IMR-90 (cell line): Measurements from ENCODE around the gene SIGLEC12. TPM values are rescaled to one million over a fixed set of nuclear protein-coding genes. Genes with fewer than 3 reads are reported as not detected.

Source experiments
- ATAC-seq: fragments of 200-7000 bp; cut with Tn5 transposase; 2 replicates; pipeline ENCODE4 v1.9.1; 2020; ENCODE audit warnings: low read depth, mild to moderate bottlenecking, moderate library complexity
- BruUV-seq: library from RNA; stranded (reverse); fragments of 400-500 nt; replicated peaks from 2 replicates; lab custom pipeline; 2021; lab: Mats Ljungman, UMichigan
- CTCF ChIA-PET: fragments of 300-600 bp; formaldehyde crosslinking; extraction: SDS; loops from one replicate; lab custom pipeline; 2021; ENCODE audit warnings: antibody characterized with exemption; lab: Yijun Ruan, JAX
- POLR2A ChIA-PET: fragments of 300-600 bp; sonication (Branson Sonifier 250); formaldehyde crosslinking; loops from one replicate; lab custom pipeline; 2022; ENCODE audit warnings: antibody characterized with exemption; ENCODE audit not compliant: unreplicated experiment; lab: Charles Lee
- DNase-seq: peaks from one replicate; pipeline ENCODE4 v3.0.0; 2013
- H2AFZ ChIP-seq: replicated peaks from 2 replicates; pipeline ENCODE3; 2013; ENCODE audit warnings: low read length, mild to moderate bottlenecking; ENCODE audit not compliant: poor library complexity
- H2AK5ac ChIP-seq: 2 replicates; pipeline ENCODE4 v1.6.1; 2013; ENCODE audit warnings: low read depth, low read length, inconsistent platforms
- H2AK9ac ChIP-seq: replicated peaks from 2 replicates; pipeline ENCODE3; 2013; ENCODE audit warnings: mild to moderate bottlenecking, low read depth, low read length, moderate library complexity; ENCODE audit not compliant: poor library complexity
- H2BK120ac ChIP-seq: 2 replicates; pipeline ENCODE4 v1.6.1; 2013; ENCODE audit warnings: low read depth, low read length, inconsistent platforms
- H2BK15ac ChIP-seq: 3 replicates; pipeline ENCODE4 v1.6.1; 2013; ENCODE audit warnings: low read depth, low read length, inconsistent platforms
- H2BK20ac ChIP-seq: 2 replicates; pipeline ENCODE4 v1.6.1; 2013; ENCODE audit warnings: low read depth, mild to moderate bottlenecking, inconsistent platforms, low read length, moderate library complexity
- H2BK5ac ChIP-seq: 2 replicates; pipeline ENCODE4 v1.6.1; 2013; ENCODE audit warnings: mild to moderate bottlenecking, low read depth, low read length, inconsistent platforms; ENCODE audit not compliant: poor library complexity, severe bottlenecking
- H3K14ac ChIP-seq: replicated peaks from 2 replicates; pipeline ENCODE4 v1.6.1; 2013; ENCODE audit warnings: low read depth, low read length, inconsistent platforms
- H3K18ac ChIP-seq: 2 replicates; pipeline ENCODE4 v1.6.1; 2013; ENCODE audit warnings: low read depth, low read length, control low read depth
- H3K23ac ChIP-seq: 2 replicates; pipeline ENCODE4 v1.6.1; 2013; ENCODE audit warnings: low read depth, low read length, inconsistent platforms
- H3K27ac ChIP-seq: 2 replicates; pipeline ENCODE4 v1.5.1; 2013; ENCODE audit warnings: mild to moderate bottlenecking, control low read depth, low read length; ENCODE audit not compliant: insufficient read depth
- H3K27me3 ChIP-seq: 2 replicates; pipeline ENCODE4 v1.6.1; 2013; ENCODE audit warnings: low read length; ENCODE audit not compliant: control insufficient read depth, insufficient read depth
- H3K36me3 ChIP-seq: 2 replicates; pipeline ENCODE4 v1.6.1; 2013; ENCODE audit warnings: low read length, mixed read lengths; ENCODE audit not compliant: control insufficient read depth, insufficient read depth
- H3K4ac ChIP-seq: 2 replicates; pipeline ENCODE4 v1.6.1; 2013; ENCODE audit warnings: low read depth, low read length, inconsistent platforms
- H3K4me1 ChIP-seq: 2 replicates; pipeline ENCODE4 v1.6.1; 2013; ENCODE audit warnings: low read length, mixed read lengths; ENCODE audit not compliant: control insufficient read depth, insufficient read depth
- H3K4me2 ChIP-seq: 2 replicates; pipeline ENCODE4 v1.6.1; 2013; ENCODE audit warnings: low read depth, mild to moderate bottlenecking, control low read depth, low read length, moderate library complexity
- H3K4me3 ChIP-seq: 2 replicates; pipeline ENCODE4 v1.5.1; 2013; ENCODE audit warnings: low read depth, mild to moderate bottlenecking, control low read depth, low read length, moderate library complexity; ENCODE audit not compliant: insufficient read depth
- H3K56ac ChIP-seq: 2 replicates; pipeline ENCODE4 v1.6.1; 2013; ENCODE audit warnings: low read length, inconsistent platforms; ENCODE audit not compliant: insufficient read depth; ENCODE audit errors: extremely low read depth
- H3K79me1 ChIP-seq, 2 experiments: 2 replicates each; pipeline ENCODE4 v1.6.1; 2013; ENCODE audit warnings: low read length in 2 of 2, inconsistent platforms in 1 of 2, low read depth in 1 of 2
- H3K9ac ChIP-seq: 2 replicates; pipeline ENCODE4 v1.6.1; 2013; ENCODE audit warnings: low read depth, low read length, control low read depth
- H3K9me1 ChIP-seq: 2 replicates; pipeline ENCODE4 v1.6.1; 2013; ENCODE audit warnings: low read length, inconsistent platforms; ENCODE audit not compliant: insufficient read depth
- H3K9me3 ChIP-seq: 2 replicates; pipeline ENCODE4 v1.6.1; 2013; ENCODE audit warnings: low read length; ENCODE audit not compliant: control insufficient read depth, insufficient read depth
- H4K20me1 ChIP-seq: 2 replicates; pipeline ENCODE4 v1.6.1; 2013; ENCODE audit warnings: low read length, inconsistent platforms; ENCODE audit not compliant: insufficient read depth
- H4K5ac ChIP-seq: 2 replicates; pipeline ENCODE4 v1.6.1; 2013; ENCODE audit warnings: mild to moderate bottlenecking, low read depth, low read length, control low read depth
- H4K8ac ChIP-seq, 2 experiments: 2 replicates each; pipeline ENCODE4 v1.6.1; 2013; ENCODE audit warnings: low read depth in 2 of 2, low read length in 2 of 2, control low read depth in 1 of 2, inconsistent platforms in 1 of 2
- H4K91ac ChIP-seq: 2 replicates; pipeline ENCODE4 v1.6.1; 2013; ENCODE audit warnings: low read depth, low read length, inconsistent platforms; ENCODE audit not compliant: insufficient read depth
- BHLHE40 ChIP-seq: fragments of 150-350 bp; IDR thresholded peaks from 2 replicates; pipeline ENCODE4 v1.6.1; 2016; ENCODE audit warnings: mild to moderate bottlenecking, low read depth, low read length
- CEBPB ChIP-seq: IDR thresholded peaks from 2 replicates; pipeline ENCODE4 v1.6.1; 2012; ENCODE audit warnings: low read depth, low read length, improper control_type of control experiment
- CHD1 ChIP-seq: IDR thresholded peaks from 2 replicates; pipeline ENCODE4 v1.6.1; 2012; ENCODE audit warnings: low read depth, low read length, improper control_type of control experiment
- FOS ChIP-seq: fragments of 150-350 bp; IDR thresholded peaks from 2 replicates; pipeline ENCODE4 v1.6.1; 2016; ENCODE audit warnings: low read depth, low read length
- MAFK ChIP-seq: IDR thresholded peaks from 2 replicates; pipeline ENCODE4 v1.6.1; 2012; ENCODE audit warnings: low read depth, low read length, improper control_type of control experiment
- MAZ ChIP-seq: IDR thresholded peaks from 2 replicates; pipeline ENCODE4 v1.6.1; 2012; ENCODE audit warnings: low read depth, mild to moderate bottlenecking, low read length, improper control_type of control experiment, moderate library complexity, borderline replicate concordance
- MXI1 ChIP-seq: IDR thresholded peaks from 2 replicates; pipeline ENCODE4 v1.6.1; 2012; ENCODE audit warnings: low read depth, mild to moderate bottlenecking, low read length, moderate library complexity, borderline replicate concordance
- NFE2L2 ChIP-seq: fragments of 150-350 bp; IDR thresholded peaks from 2 replicates; pipeline ENCODE4 v1.6.1; 2016; ENCODE audit warnings: low read depth, mild to moderate bottlenecking, low read length
- POLR2A ChIP-seq: IDR thresholded peaks from 2 replicates; pipeline ENCODE4 v1.6.1; 2012; ENCODE audit warnings: mild to moderate bottlenecking, low read depth, low read length
- RAD21 ChIP-seq: IDR thresholded peaks from 2 replicates; pipeline ENCODE4 v1.6.1; 2012; ENCODE audit warnings: low read length, improper control_type of control experiment
- RCOR1 ChIP-seq: IDR thresholded peaks from 2 replicates; pipeline ENCODE4 v1.6.1; 2012; ENCODE audit warnings: mild to moderate bottlenecking, low read length, improper control_type of control experiment; ENCODE audit not compliant: insufficient replicate concordance
- RFX5 ChIP-seq: IDR thresholded peaks from 2 replicates; pipeline ENCODE4 v1.8.0; 2012; ENCODE audit warnings: low read depth, mild to moderate bottlenecking, low read length, moderate library complexity
- SMC3 ChIP-seq: fragments of 150-350 bp; IDR thresholded peaks from 2 replicates; pipeline ENCODE4 v1.6.1; 2016; ENCODE audit warnings: low read depth, mild to moderate bottlenecking, antibody characterized with exemption, low read length, moderate library complexity
- WGBS, 2 experiments: methylation state at CpG; one replicate each; pipeline versions ENCODE4 v1.1.5 to v1.1.7; 2013; ENCODE audit warnings: missing lambda C conversion rate in 2 of 2; ENCODE audit not compliant: insufficient read length in 1 of 2; ENCODE audit errors: extremely low coverage in 2 of 2; 5-methylcytosine and 5-hydroxymethylcytosine counted together
- dilution Hi-C: fragments of 300-500 bp; cut with HindIII; formaldehyde crosslinking; loops from one replicate; pipeline ENCODE4 v1.14.3; 2018; ENCODE audit warnings: low sequenced_read_pairs; ENCODE audit not compliant: unreplicated experiment
- in situ Hi-C: fragments of 300-500 bp; cut with MboI; formaldehyde crosslinking; loops from 3 replicates; pipeline ENCODE4 v1.14.3; 2019; ENCODE audit warnings: low sequenced_read_pairs, inconsistent platforms, mixed read lengths
- intact Hi-C: fragments of 100-400 bp; cut with micrococcal nuclease; formaldehyde crosslinking; loops from 2 replicates; pipeline ENCODE4 v1.10.0; 2022
- polyA plus RNA-seq, 3 experiments: library from polyadenylated mRNA; depleted of rRNA; stranded (reverse); fragments of >200 nt; gene quantifications; 2 replicates each; pipeline ENCODE4 v1.2.3, GENCODE V29; 2012; ENCODE audit warnings: low replicate concordance in 1 of 3
- total RNA-seq: library from RNA; depleted of rRNA; stranded (reverse); fragments of >200 nt; gene quantifications from 2 replicates; pipeline ENCODE4 v1.2.3, GENCODE V29; 2012
- TF ChIP-seq, protein P1 (sequence below): conservative IDR thresholded peaks from 2 replicates; pipeline ENCODE4 v1.5.1; 2012; ENCODE audit warnings: mild to moderate bottlenecking, low read depth, low read length, improper control_type of control experiment
- TF ChIP-seq, protein P2 (sequence below): fragments of 150-350 bp; IDR thresholded peaks from 2 replicates; pipeline ENCODE4 v1.6.1; 2017; ENCODE audit warnings: mild to moderate bottlenecking, antibody characterized with exemption, low read length, low read depth
- TF ChIP-seq, protein P3 (sequence below): fragments of 150-350 bp; IDR thresholded peaks from 2 replicates; pipeline ENCODE4 v1.6.1; 2016; ENCODE audit warnings: low read depth, mild to moderate bottlenecking, low read length, moderate library complexity, borderline replicate concordance

SIGLEC12 gene
- total and polyA plus RNA-seq, 2 of the 4 experiments (the other 2 are of a cell fraction) = not detected

DNA sequence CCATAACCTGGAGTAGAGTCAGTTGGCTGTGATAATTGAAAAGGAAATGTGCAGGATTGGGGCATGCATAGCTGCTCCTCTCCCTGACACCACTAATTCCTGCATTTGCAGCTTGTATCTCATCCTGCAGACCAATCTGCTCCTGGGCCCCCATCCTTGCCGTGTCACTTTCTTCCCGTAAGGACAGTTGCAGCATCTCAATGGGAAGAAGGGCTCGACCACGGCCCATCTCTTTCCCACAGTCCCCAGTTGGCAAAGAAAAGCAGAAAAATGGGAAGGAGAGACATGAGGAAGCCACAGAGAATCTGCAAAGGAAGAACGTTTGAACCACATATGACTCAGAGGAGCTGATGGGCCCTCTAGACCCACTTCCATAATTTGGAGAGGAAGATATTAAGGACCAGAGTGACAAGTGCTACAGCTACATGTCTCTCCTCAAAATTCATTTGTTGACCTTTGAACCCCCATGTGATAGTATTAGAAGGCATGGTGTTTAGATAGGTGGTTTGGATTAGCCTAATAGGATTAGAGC lies 1.8 kb upstream of the SIGLEC12 start:
- dilution Hi-C loops = no loop called here
- no peak overlapping the region for H3K56ac ChIP-seq
- no peak overlapping the region for H2BK15ac ChIP-seq
- in situ Hi-C loops = no loop called here
- no peak overlapping the region for H3K9ac ChIP-seq
- DNase-seq (no peak), ATAC-seq (no peak)
- H2AK9ac ChIP-seq = no peak overlapping the region
- no peaks in the 10 kb centered on the region for H3K36me3 ChIP-seq
- H3K9me1 ChIP-seq = no peaks in the 10 kb centered on the region
- intact Hi-C loops = no loop called here
- H3K4me2 ChIP-seq = no peak overlapping the region
- H3K27ac ChIP-seq = no peak overlapping the region
- no peak overlapping the region for H2AFZ ChIP-seq
- H4K91ac ChIP-seq = no peak overlapping the region
- H4K5ac ChIP-seq = no peak overlapping the region
- ChIA-PET POLR2A (no interaction called here), CTCF (no interaction called here)
- H2AK5ac ChIP-seq = no peak overlapping the region
- H3K14ac ChIP-seq = no peak overlapping the region
- H3K4ac ChIP-seq = no peak overlapping the region
- no peak overlapping the region for H2BK5ac ChIP-seq
- no peak overlapping the region for H2BK20ac ChIP-seq
- H4K8ac ChIP-seq = no peak overlapping the region
- no peak overlapping the region for H3K23ac ChIP-seq
- H3K4me3 ChIP-seq = no peak overlapping the region
- no peaks in the 10 kb centered on the region for H4K20me1 ChIP-seq
- H3K9me3 ChIP-seq = peaks cover 2% of the 10 kb centered on the region; the same call in 1 of the 2 replicates
- no CpG with 5 or more reads among the region's 5 CpGs for WGBS, 2 experiments
- BruUV-seq = no TSS peak
- no peak overlapping the region for H2BK120ac ChIP-seq
- H3K79me1 ChIP-seq = no peaks in the 10 kb centered on the region
- TF ChIP-seq, protein P1, sequence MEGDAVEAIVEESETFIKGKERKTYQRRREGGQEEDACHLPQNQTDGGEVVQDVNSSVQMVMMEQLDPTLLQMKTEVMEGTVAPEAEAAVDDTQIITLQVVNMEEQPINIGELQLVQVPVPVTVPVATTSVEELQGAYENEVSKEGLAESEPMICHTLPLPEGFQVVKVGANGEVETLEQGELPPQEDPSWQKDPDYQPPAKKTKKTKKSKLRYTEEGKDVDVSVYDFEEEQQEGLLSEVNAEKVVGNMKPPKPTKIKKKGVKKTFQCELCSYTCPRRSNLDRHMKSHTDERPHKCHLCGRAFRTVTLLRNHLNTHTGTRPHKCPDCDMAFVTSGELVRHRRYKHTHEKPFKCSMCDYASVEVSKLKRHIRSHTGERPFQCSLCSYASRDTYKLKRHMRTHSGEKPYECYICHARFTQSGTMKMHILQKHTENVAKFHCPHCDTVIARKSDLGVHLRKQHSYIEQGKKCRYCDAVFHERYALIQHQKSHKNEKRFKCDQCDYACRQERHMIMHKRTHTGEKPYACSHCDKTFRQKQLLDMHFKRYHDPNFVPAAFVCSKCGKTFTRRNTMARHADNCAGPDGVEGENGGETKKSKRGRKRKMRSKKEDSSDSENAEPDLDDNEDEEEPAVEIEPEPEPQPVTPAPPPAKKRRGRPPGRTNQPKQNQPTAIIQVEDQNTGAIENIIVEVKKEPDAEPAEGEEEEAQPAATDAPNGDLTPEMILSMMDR = no peak
- TF ChIP-seq FOS (no peak), RCOR1 (no peak), RAD21 (no peak), MXI1 (no peak), SMC3 (no peak), MAFK (no peak), CEBPB (no peak), BHLHE40 (no peak), POLR2A (no peak), NFE2L2 (no peak), RFX5 (no peak), CHD1 (no peak), MAZ (no peak)
- TF ChIP-seq, protein P2, sequence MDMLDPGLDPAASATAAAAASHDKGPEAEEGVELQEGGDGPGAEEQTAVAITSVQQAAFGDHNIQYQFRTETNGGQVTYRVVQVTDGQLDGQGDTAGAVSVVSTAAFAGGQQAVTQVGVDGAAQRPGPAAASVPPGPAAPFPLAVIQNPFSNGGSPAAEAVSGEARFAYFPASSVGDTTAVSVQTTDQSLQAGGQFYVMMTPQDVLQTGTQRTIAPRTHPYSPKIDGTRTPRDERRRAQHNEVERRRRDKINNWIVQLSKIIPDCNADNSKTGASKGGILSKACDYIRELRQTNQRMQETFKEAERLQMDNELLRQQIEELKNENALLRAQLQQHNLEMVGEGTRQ = no peak
- TF ChIP-seq, protein P3, sequence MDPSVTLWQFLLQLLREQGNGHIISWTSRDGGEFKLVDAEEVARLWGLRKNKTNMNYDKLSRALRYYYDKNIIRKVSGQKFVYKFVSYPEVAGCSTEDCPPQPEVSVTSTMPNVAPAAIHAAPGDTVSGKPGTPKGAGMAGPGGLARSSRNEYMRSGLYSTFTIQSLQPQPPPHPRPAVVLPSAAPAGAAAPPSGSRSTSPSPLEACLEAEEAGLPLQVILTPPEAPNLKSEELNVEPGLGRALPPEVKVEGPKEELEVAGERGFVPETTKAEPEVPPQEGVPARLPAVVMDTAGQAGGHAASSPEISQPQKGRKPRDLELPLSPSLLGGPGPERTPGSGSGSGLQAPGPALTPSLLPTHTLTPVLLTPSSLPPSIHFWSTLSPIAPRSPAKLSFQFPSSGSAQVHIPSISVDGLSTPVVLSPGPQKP = no peak
- no peak overlapping the region for H3K18ac ChIP-seq
- no peaks in the 10 kb centered on the region for H3K4me1 ChIP-seq
- no peaks in the 10 kb centered on the region for H3K27me3 ChIP-seq
